PC-9 (cell line): ENCODE results near the gene HTR7. TPM values are rescaled to one million over a fixed set of nuclear protein-coding genes. Genes with fewer than 3 reads are reported as not detected.

Experiments
- BruUV-seq: library from RNA; stranded (reverse); fragments of 400-500 nt; replicated peaks from 2 replicates; lab custom pipeline; 2021; lab: Mats Ljungman, UMichigan
- CTCF ChIA-PET: fragments of 300-600 bp; sonication (Branson Sonifier 250); formaldehyde crosslinking; loops from one replicate; lab custom pipeline; 2022; ENCODE audit warnings: antibody characterized with exemption; lab: Charles Lee
- POLR2A ChIA-PET: fragments of 300-600 bp; sonication (Branson Sonifier 250); formaldehyde crosslinking; loops from one replicate; lab custom pipeline; 2022; ENCODE audit warnings: antibody characterized with exemption; ENCODE audit not compliant: unreplicated experiment; lab: Charles Lee
- DNase-seq, 2 experiments: peaks; one replicate each; pipeline versions ENCODE4 v3.0.0 to v3.0.0-alpha.2; 2015 to 2022; ENCODE audit warnings: mixed read lengths in 1 of 2
- H2AFZ ChIP-seq: fragments of 200-600 bp; sonication (generic); 2 replicates; pipeline ENCODE4 v1.8.1; 2017; ENCODE audit warnings: antibody characterized with exemption
- H3F3A ChIP-seq: fragments of 200-600 bp; sonication (generic); 2 replicates; pipeline ENCODE4 v1.8.1; 2017; ENCODE audit warnings: antibody characterized with exemption, mild to moderate bottlenecking, low read depth; ENCODE audit not compliant: insufficient read depth
- H3K27ac ChIP-seq: fragments of 200-600 bp; sonication (generic); 2 replicates; pipeline ENCODE4 v1.6.1; 2016; ENCODE audit warnings: mixed run types
- H3K27me3 ChIP-seq: fragments of 200-600 bp; sonication (generic); 2 replicates; pipeline ENCODE4 v1.6.1; 2016; ENCODE audit warnings: low read depth, mixed run types; ENCODE audit not compliant: insufficient read depth
- H3K36me3 ChIP-seq: fragments of 200-600 bp; sonication (generic); 2 replicates; pipeline ENCODE4 v1.6.1; 2016; ENCODE audit warnings: low read depth, mixed run types
- H3K4me1 ChIP-seq: fragments of 200-600 bp; sonication (generic); replicated peaks from 2 replicates; pipeline ENCODE4 v1.6.1; 2016; ENCODE audit warnings: mixed run types; ENCODE audit not compliant: insufficient read depth
- H3K4me2 ChIP-seq: fragments of 200-600 bp; sonication (generic); 2 replicates; pipeline ENCODE4 v1.6.1; 2017; ENCODE audit warnings: mixed run types
- H3K4me3 ChIP-seq: fragments of 200-600 bp; sonication (generic); 2 replicates; pipeline ENCODE4 v1.6.1; 2016; ENCODE audit warnings: mixed run types
- H3K79me2 ChIP-seq: fragments of 200-600 bp; sonication (generic); 2 replicates; pipeline ENCODE4 v1.6.1; 2017; ENCODE audit warnings: low read depth, mixed run types
- H3K9me2 ChIP-seq: fragments of 200-600 bp; sonication (generic); 2 replicates; pipeline ENCODE4 v1.8.1; 2017; ENCODE audit warnings: mild to moderate bottlenecking; ENCODE audit not compliant: insufficient read depth
- H3K9me3 ChIP-seq: fragments of 200-600 bp; sonication (generic); 2 replicates; pipeline ENCODE4 v1.8.1; 2016; ENCODE audit warnings: low read depth; ENCODE audit not compliant: insufficient read depth
- H4K20me1 ChIP-seq: fragments of 200-600 bp; sonication (generic); 2 replicates; pipeline ENCODE4 v1.8.1; 2017; ENCODE audit not compliant: insufficient read depth
- EZH2 ChIP-seq: fragments of 200-600 bp; sonication (generic); IDR thresholded peaks from 2 replicates; pipeline ENCODE4 v1.8.0; 2017; ENCODE audit warnings: antibody characterized with exemption, low read depth
- intact Hi-C: fragments of 100-400 bp; cut with micrococcal nuclease; formaldehyde crosslinking; loops from one replicate; pipeline ENCODE4 v1.10.0; 2022; ENCODE audit not compliant: unreplicated experiment
- total RNA-seq: library from RNA; stranded (reverse); gene quantifications from 2 replicates; pipeline ENCODE4 v1.2.3, GENCODE V29; 2021
- TF ChIP-seq, protein P1 (sequence below): fragments of 200-600 bp; sonication (generic); conservative IDR thresholded peaks from 2 replicates; pipeline ENCODE4 v1.6.1; 2017; ENCODE audit warnings: mixed run types, antibody characterized with exemption, mild to moderate bottlenecking, moderate library complexity

HTR7 gene
- total RNA-seq, 1 experiment from 2014 or later: 0.52 TPM

DNA sequence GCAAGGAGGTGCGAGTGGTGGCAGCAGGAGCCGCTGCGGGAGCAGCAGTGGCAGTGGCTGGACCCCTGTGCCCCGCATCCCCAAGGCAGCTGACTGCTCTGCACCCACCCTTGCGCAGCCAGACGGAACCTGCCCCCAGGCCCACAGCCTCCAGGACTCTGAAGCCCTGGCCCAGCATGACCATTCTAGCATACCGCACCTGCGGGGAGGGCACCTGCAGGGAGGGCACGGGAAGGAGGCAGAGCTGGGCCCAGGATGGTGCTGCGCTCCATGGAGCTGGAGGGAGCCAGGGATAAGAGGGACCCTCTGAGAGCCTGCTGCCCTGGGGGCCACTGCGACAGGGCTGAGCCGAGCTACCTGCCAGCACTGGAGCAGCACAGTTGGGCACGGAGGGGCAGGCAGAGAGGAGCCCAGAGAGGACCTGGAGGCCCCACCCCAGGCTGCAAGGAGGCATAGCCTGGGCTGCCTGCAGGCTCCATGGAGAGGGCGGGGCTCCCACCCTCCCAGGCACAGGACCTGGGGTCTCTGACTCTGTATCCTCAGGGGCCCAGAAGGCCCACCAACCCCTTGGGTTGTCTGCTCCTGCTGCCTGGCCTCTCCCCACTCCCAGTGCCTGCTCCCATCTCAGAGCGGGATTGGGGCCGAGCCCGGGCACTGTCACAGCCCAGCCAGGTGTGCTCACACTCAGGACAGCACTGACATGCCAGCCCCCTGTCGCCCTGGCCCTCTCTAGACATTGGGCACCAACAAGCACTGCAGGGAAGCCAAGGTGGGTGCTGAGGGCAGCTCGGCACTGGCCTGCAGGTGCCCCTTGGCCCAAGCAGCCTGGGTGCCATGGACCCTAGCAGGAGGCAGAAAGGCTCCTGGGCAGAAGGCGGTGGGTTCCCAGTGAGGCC, 87.6 kb downstream of the HTR7 start:
- H3K9me2 ChIP-seq: no peaks in the 10 kb centered on the region
- BruUV-seq: no TSS peak
- ChIA-PET POLR2A (no interaction called here), CTCF (no interaction called here)
- no peak for DNase-seq
- H4K20me1 ChIP-seq: no peaks in the 10 kb centered on the region
- H3F3A ChIP-seq: no peaks in the 10 kb centered on the region
- no peak overlapping the region for H3K27ac ChIP-seq
- H3K4me2 ChIP-seq: no peak overlapping the region
- no peak for TF ChIP-seq EZH2
- TF ChIP-seq, protein P1, sequence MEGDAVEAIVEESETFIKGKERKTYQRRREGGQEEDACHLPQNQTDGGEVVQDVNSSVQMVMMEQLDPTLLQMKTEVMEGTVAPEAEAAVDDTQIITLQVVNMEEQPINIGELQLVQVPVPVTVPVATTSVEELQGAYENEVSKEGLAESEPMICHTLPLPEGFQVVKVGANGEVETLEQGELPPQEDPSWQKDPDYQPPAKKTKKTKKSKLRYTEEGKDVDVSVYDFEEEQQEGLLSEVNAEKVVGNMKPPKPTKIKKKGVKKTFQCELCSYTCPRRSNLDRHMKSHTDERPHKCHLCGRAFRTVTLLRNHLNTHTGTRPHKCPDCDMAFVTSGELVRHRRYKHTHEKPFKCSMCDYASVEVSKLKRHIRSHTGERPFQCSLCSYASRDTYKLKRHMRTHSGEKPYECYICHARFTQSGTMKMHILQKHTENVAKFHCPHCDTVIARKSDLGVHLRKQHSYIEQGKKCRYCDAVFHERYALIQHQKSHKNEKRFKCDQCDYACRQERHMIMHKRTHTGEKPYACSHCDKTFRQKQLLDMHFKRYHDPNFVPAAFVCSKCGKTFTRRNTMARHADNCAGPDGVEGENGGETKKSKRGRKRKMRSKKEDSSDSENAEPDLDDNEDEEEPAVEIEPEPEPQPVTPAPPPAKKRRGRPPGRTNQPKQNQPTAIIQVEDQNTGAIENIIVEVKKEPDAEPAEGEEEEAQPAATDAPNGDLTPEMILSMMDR: no peak
- intact Hi-C loops: no loop called here
- no peaks in the 10 kb centered on the region for H3K4me1 ChIP-seq
- no peaks in the 10 kb centered on the region for H3K27me3 ChIP-seq
- H2AFZ ChIP-seq: no peak overlapping the region
- no peaks in the 10 kb centered on the region for H3K79me2 ChIP-seq
- H3K4me3 ChIP-seq: no peak overlapping the region
- H3K36me3 ChIP-seq: no peaks in the 10 kb centered on the region
- no peaks in the 10 kb centered on the region for H3K9me3 ChIP-seq

- H2AFZ ChIP-seq: no peak overlapping the region
- POLR2A ChIA-PET: interaction anchor here (0.6 kb wide), 1 partner anchor 107 kb away, joined by 6 read pairs; no protein-coding TSS in a partner anchor
These were observed 106.5 kb downstream of the HTR7 start for GRCh38 chr10:90751107-90751997.

More at GRCh38 chr10:90751107-90751997, 106.5 kb downstream of the HTR7 start:
- intact Hi-C loops: loop anchor here (1.0 to 2.0 kb wide), 3 partner anchors 112 to 958 kb away; partner anchors contain the start of gene RPP30
- no peaks in the 10 kb centered on the region for H3K36me3 ChIP-seq
- no peak overlapping the region for H3K4me3 ChIP-seq
- no peaks in the 10 kb centered on the region for H3K27me3 ChIP-seq
- no TSS peak for BruUV-seq
- H3K9me2 ChIP-seq: no peaks in the 10 kb centered on the region
- peaks cover 8% of the 10 kb centered on the region for H3K4me1 ChIP-seq
- no peaks in the 10 kb centered on the region for H3F3A ChIP-seq
- no peaks in the 10 kb centered on the region for H3K9me3 ChIP-seq
- no peaks in the 10 kb centered on the region for H3K79me2 ChIP-seq
- no peaks in the 10 kb centered on the region for H4K20me1 ChIP-seq
- TF ChIP-seq, protein P1: peak; percentile 87
- no peak for TF ChIP-seq EZH2
- CTCF ChIA-PET: interaction anchor here (0.7 kb wide), 1 partner anchor 106 kb away, joined by 3 read pairs; the partner anchor contains the start of gene HTR7
- no peak overlapping the region for H3K27ac ChIP-seq
- no peak overlapping the region for H3K4me2 ChIP-seq
- peak; percentile 37 to 43 for DNase-seq
